Adipocyte (in vitro differentiated cells): Measurements from ENCODE around the gene RSBN1.
A peak's percentile ranks its signal among the peaks of the same experiment; 100 is the strongest.

ENCODE experiments used
- DNase-seq: peaks from one replicate; pipeline ENCODE4 v3.0.0-alpha.2; 2015; ENCODE audit warnings: low read depth
- H3K27me3 ChIP-seq: replicated peaks from 2 replicates; pipeline ENCODE4 v1.7.0; 2013; ENCODE audit warnings: mild to moderate bottlenecking, low read length, moderate library complexity; ENCODE audit not compliant: control insufficient read depth, insufficient read depth
- H3K36me3 ChIP-seq: 2 replicates; pipeline ENCODE4 v1.7.0; 2013; ENCODE audit warnings: low read length, mild to moderate bottlenecking, moderate library complexity; ENCODE audit not compliant: control insufficient read depth, insufficient read depth, severe bottlenecking
- H3K4me1 ChIP-seq: 2 replicates; pipeline ENCODE4 v1.7.0; 2013; ENCODE audit warnings: mild to moderate bottlenecking, low read length, moderate library complexity; ENCODE audit not compliant: control insufficient read depth, insufficient read depth
- H3K4me3 ChIP-seq: 2 replicates; pipeline ENCODE4 v1.7.0; 2013; ENCODE audit warnings: mild to moderate bottlenecking, low read length, moderate library complexity
- H3K9ac ChIP-seq: 2 replicates; pipeline ENCODE4 v1.7.0; 2013; ENCODE audit warnings: mild to moderate bottlenecking, low read length, moderate library complexity
- H3K9me3 ChIP-seq: 2 replicates; pipeline ENCODE4 v1.7.0; 2013; ENCODE audit warnings: mild to moderate bottlenecking, low read length, moderate library complexity; ENCODE audit not compliant: control insufficient read depth

The RSBN1 gene

GRCh38 chr1:113793878-113794834 lies 18.1 kb downstream of the RSBN1 start:
- H3K4me3 ChIP-seq: no peak overlapping the region
- H3K27me3 ChIP-seq: no peaks in the 10 kb centered on the region
- no peak for DNase-seq
- no peak overlapping the region for H3K9ac ChIP-seq
- peaks cover 20% of the 10 kb centered on the region for H3K36me3 ChIP-seq
- H3K9me3 ChIP-seq: no peaks in the 10 kb centered on the region
- H3K4me1 ChIP-seq: peaks cover 10% of the 10 kb centered on the region

GRCh38 chr1:113792986-113793385 lies 19.3 kb downstream of the RSBN1 start:
- no peak overlapping the region for H3K9ac ChIP-seq
- no peaks in the 10 kb centered on the region for H3K27me3 ChIP-seq
- peak; percentile 21 for DNase-seq
- no peaks in the 10 kb centered on the region for H3K9me3 ChIP-seq
- no peak overlapping the region for H3K4me3 ChIP-seq
- H3K4me1 ChIP-seq: peaks cover 17% of the 10 kb centered on the region
- H3K36me3 ChIP-seq: peaks cover 20% of the 10 kb centered on the region

GRCh38 chr1:113792471-113792870 lies 19.8 kb downstream of the RSBN1 start:
- Histone ChIP-seq H3K4me3 (no peak overlapping the region), H3K27me3 (no peaks in the 10 kb centered on the region), H3K9ac (no peak overlapping the region), H3K9me3 (no peaks in the 10 kb centered on the region), H3K4me1 (peaks cover 22% of the 10 kb centered on the region), H3K36me3 (peaks cover 16% of the 10 kb centered on the region)
- DNase-seq: no peak

GRCh38 chr1:113788802-113789201 lies 23.5 kb downstream of the RSBN1 start:
- DNase-seq: no peak
- H3K27me3 ChIP-seq: no peaks in the 10 kb centered on the region
- H3K4me3 ChIP-seq: no peak overlapping the region
- H3K9me3 ChIP-seq: no peaks in the 10 kb centered on the region
- peaks cover 3% of the 10 kb centered on the region for H3K36me3 ChIP-seq
- H3K9ac ChIP-seq: no peak overlapping the region
- peaks cover 29% of the 10 kb centered on the region for H3K4me1 ChIP-seq

- Histone ChIP-seq H3K9ac (no peak overlapping the region), H3K9me3 (no peaks in the 10 kb centered on the region), H3K4me1 (peaks cover 36% of the 10 kb centered on the region), H3K4me3 (no peak overlapping the region), H3K36me3 (peaks cover 3% of the 10 kb centered on the region), H3K27me3 (no peaks in the 10 kb centered on the region)
- no peak for DNase-seq
These were observed 24.6 kb downstream of the RSBN1 start for GRCh38 chr1:113787663-113788062.

- Histone ChIP-seq H3K4me3 (no peak overlapping the region), H3K4me1 (peaks cover 42% of the 10 kb centered on the region), H3K9ac (no peak overlapping the region), H3K36me3 (peaks cover 3% of the 10 kb centered on the region), H3K27me3 (no peaks in the 10 kb centered on the region), H3K9me3 (no peaks in the 10 kb centered on the region)
- no peak for DNase-seq
These were observed 26.2 kb downstream of the RSBN1 start for GRCh38 chr1:113786069-113786468.

GRCh38 chr1:113784104-113784779 lies 28.0 kb downstream of the RSBN1 start:
- DNase-seq: no peak
- H3K4me3 ChIP-seq: no peak overlapping the region

GRCh38 chr1:113783254-113784103 lies 28.8 kb downstream of the RSBN1 start:
- Histone ChIP-seq H3K4me1 (peaks cover 39% of the 10 kb centered on the region), H3K27me3 (no peaks in the 10 kb centered on the region), H3K36me3 (no peaks in the 10 kb centered on the region), H3K4me3 (no peak overlapping the region), H3K9me3 (no peaks in the 10 kb centered on the region), H3K9ac (peak overlapping the region; percentile 14)
- DNase-seq: peak; percentile 67

More at GRCh38 chr1:113784104-113784779, 28.0 kb downstream of the RSBN1 start:
- no peaks in the 10 kb centered on the region for H3K36me3 ChIP-seq
- no peak overlapping the region for H3K9ac ChIP-seq
- peaks cover 42% of the 10 kb centered on the region for H3K4me1 ChIP-seq
- H3K27me3 ChIP-seq: no peaks in the 10 kb centered on the region
- no peaks in the 10 kb centered on the region for H3K9me3 ChIP-seq

- H3K27me3 ChIP-seq: no peaks in the 10 kb centered on the region
- peaks cover under 1% of the 10 kb centered on the region for H3K36me3 ChIP-seq
- H3K9ac ChIP-seq: no peak overlapping the region
- H3K9me3 ChIP-seq: no peaks in the 10 kb centered on the region
- DNase-seq: peak; percentile 62
- H3K4me3 ChIP-seq: peak overlapping the region; percentile 13
- peaks cover 30% of the 10 kb centered on the region for H3K4me1 ChIP-seq
These were observed 29.9 kb downstream of the RSBN1 start for GRCh38 chr1:113782406-113782805.

GRCh38 chr1:113780374-113781146 lies 31.7 kb downstream of the RSBN1 start:
- DNase-seq: no peak
- Histone ChIP-seq H3K9me3 (no peaks in the 10 kb centered on the region), H3K27me3 (no peaks in the 10 kb centered on the region), H3K9ac (no peak overlapping the region), H3K4me3 (no peak overlapping the region), H3K4me1 (peaks cover 26% of the 10 kb centered on the region), H3K36me3 (peaks cover 19% of the 10 kb centered on the region)
